ENCODE measurements around the gene ABHD2.

ABHD2 gene

DNA sequence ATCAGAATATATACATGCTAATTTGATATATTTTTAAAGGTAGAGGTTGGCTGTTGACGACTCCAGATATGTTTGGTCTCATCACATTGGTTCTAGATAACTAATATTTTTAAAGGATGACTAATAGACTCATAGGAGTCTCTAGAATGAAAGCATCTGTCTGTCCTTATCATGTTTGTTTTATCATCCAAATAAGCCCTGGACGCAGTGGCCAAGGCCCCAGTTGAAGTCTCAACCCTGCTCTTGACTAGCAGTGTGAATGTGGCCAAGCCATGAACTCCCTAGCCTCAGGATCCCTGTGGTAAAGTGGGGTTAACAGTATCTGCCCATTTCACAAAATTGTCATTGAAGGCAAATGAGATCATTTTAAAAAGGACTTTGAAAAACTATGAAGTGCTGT lies 53.6 kb downstream of the ABHD2 start:
- FAIRE-seq = no peak
- no peak for TF ChIP-seq CTCF (IDR thresholded peaks at IDR 0.05; ENCODE audit: insufficient read depth, missing control alignments)
- no peak for DNase-seq (ENCODE audit: insufficient read length, low spot score)

DNA sequence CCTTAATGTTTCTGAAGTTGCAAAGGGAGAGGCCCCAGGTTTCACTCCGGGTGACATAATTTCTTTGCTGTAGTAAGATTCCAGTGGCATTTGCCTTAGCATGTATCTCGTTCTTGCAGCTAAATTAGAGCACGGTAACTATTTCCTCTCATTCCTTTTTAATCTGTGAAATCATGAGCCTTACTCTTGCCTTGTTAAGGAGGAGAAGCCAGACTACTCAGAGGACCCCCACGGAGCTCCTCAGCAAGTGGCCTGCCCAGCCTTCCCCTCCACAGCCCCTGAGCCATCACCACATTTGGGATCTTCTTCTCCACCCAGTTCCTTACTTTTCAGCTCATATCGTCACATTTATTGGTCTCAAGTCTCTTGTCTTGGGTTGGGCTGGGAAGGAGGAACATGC lies 54.2 kb downstream of the ABHD2 start:
- FAIRE-seq (no peak), DNase-seq (ENCODE audit: insufficient read length, low spot score) (no peak)
- no peak for TF ChIP-seq CTCF (IDR thresholded peaks at IDR 0.05; ENCODE audit: insufficient read depth, missing control alignments)

- TF ChIP-seq CTCF (IDR thresholded peaks at IDR 0.05; ENCODE audit: insufficient read depth, missing control alignments) = no peak
- DNase-seq (ENCODE audit: insufficient read length, low spot score) (no peak), FAIRE-seq (no peak)
Observed at GRCh38 chr15:89143503-89144162, 55.4 kb downstream of the ABHD2 start.

DNA sequence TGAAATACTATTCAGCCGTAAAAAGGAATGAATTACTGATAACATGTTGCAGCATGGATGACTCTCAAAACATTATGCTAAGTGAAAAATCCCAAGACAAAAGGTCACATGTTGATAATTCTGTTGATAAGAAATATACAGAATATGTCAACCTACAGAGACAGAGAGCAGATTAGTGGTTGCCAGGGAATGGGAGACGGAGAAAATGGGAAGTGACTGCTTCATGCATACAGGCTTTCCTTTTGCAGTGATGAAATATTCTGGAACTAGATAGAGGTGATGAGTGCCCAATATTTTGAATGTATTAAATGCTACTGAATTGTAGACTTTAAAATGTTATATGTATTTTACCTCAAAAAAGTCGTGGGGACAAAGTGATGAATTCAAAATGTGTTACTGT lies 56.2 kb downstream of the ABHD2 start:
- TF ChIP-seq CTCF (IDR thresholded peaks at IDR 0.05; ENCODE audit: insufficient read depth, missing control alignments) = no peak
- no peak for DNase-seq (ENCODE audit: insufficient read length, low spot score)
- FAIRE-seq = no peak

DNA sequence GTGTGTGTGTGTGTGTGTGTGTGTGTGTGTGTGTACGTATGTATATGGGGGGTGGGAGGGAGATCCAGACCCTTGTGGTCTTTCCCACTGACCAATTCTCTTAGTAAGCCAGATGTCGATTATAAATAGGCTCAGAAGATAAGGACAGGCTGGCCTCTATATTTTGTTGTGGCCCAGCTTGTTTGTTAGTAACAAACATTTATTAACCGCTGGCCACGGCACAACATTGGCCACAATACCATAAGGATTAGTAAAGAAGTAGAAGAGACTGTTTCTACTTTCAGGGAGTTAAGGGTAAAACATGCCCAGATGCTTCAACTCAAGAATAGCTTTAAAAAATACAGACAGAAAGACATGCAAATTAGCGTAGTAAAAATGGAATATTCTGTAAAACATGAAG lies 58.1 kb downstream of the ABHD2 start:
- no peak for TF ChIP-seq CTCF (IDR thresholded peaks at IDR 0.05; ENCODE audit: insufficient read depth, missing control alignments)
- FAIRE-seq = no peak
- DNase-seq (ENCODE audit: insufficient read length, low spot score) = no peak

GRCh38 chr15:89148126-89148525 lies 59.9 kb downstream of the ABHD2 start:
- no peak for DNase-seq (ENCODE audit: insufficient read length, low spot score)
- no peak for FAIRE-seq
- TF ChIP-seq CTCF (IDR thresholded peaks at IDR 0.05; ENCODE audit: insufficient read depth, missing control alignments) = no peak

- TF ChIP-seq CTCF (IDR thresholded peaks at IDR 0.05; ENCODE audit: insufficient read depth, missing control alignments) = no peak
- FAIRE-seq = no peak
- DNase-seq (ENCODE audit: insufficient read length, low spot score) = no peak
Observed at GRCh38 chr15:89149501-89150101, 61.3 kb downstream of the ABHD2 start.
